Stimulated activated CD4-positive, alpha-beta T cell treated with anti-CD3 and anti-CD28 coated beads, Interleukin-15, amount 100 ng/mL, for 1 hour (primary cell): ENCODE data around the gene NUMBL.

Source experiments
- DNase-seq, 2 donors: peaks; one replicate each; pipeline ENCODE4 v3.0.0-alpha.2; 2020; ENCODE audit warnings: low read depth in 1 of 2, low spot score in 1 of 2

Gene NUMBL

GRCh38 chr19:40716482-40717324, 26.3 kb upstream of the NUMBL start, which contains the start of the genes COQ8B and ITPKC:
TSS of gene COQ8B (minus strand) at chr19:40716886. CDS start at chr19:40714632, 2,254 bp downstream.
TSS of gene ITPKC (plus strand) at chr19:40717112. CDS start at chr19:40717136, 24 bp downstream.
- peak; percentile 99 to 100 for DNase-seq

- peak; percentile 37 to 40 for DNase-seq
Measured at GRCh38 chr19:40716031-40716481, 25.6 kb upstream of the NUMBL start.

GRCh38 chr19:40714441-40715299, 24.2 kb upstream of the NUMBL start:
- DNase-seq = peak; percentile 80 to 88

GRCh38 chr19:40713939-40714338, 23.5 kb upstream of the NUMBL start:
- DNase-seq = no peak

- no peak for DNase-seq
Measured at GRCh38 chr19:40709817-40710216, 19.4 kb upstream of the NUMBL start.

- no peak for DNase-seq
Measured at GRCh38 chr19:40707615-40708014, 17.2 kb upstream of the NUMBL start.

GRCh38 chr19:40705950-40706619, 15.6 kb upstream of the NUMBL start:
- no peak for DNase-seq

- no peak for DNase-seq
Measured at GRCh38 chr19:40705362-40705651, 14.9 kb upstream of the NUMBL start.

GRCh38 chr19:40704491-40705361, 14.3 kb upstream of the NUMBL start:
- DNase-seq = no peak

- DNase-seq = no peak
Measured at GRCh38 chr19:40703029-40703755, 12.7 kb upstream of the NUMBL start.

GRCh38 chr19:40702337-40703012, 12.0 kb upstream of the NUMBL start:
- no peak for DNase-seq

GRCh38 chr19:40701758-40702157, 11.3 kb upstream of the NUMBL start:
- DNase-seq = no peak

- DNase-seq = no peak
Measured at GRCh38 chr19:40700083-40700482, 9.6 kb upstream of the NUMBL start.

- DNase-seq = no peak
Measured at GRCh38 chr19:40697007-40697406, 6.6 kb upstream of the NUMBL start.

- no peak for DNase-seq
Measured at GRCh38 chr19:40695881-40696280, 5.4 kb upstream of the NUMBL start.

GRCh38 chr19:40693896-40694295, 3.4 kb upstream of the NUMBL start:
- no peak for DNase-seq

- no peak for DNase-seq
Measured at GRCh38 chr19:40693150-40693788, 2.8 kb upstream of the NUMBL start.

- DNase-seq = no peak
Measured at GRCh38 chr19:40692212-40692551, 1.7 kb upstream of the NUMBL start.
